Tibial nerve (tissue), 4 donors: ENCODE data around the gene MPP4. TPM values are rescaled to one million over a fixed set of nuclear protein-coding genes. Genes with fewer than 3 reads are reported as not detected.
"Not testable (repeated sequence)": the region's sequence is repeated elsewhere in the genome, so short reads cannot be mapped to it uniquely, and the experiment has no call there.

Experiments used
- DNase-seq, 2 donors: peaks; one replicate each; pipeline ENCODE4 v3.0.0-alpha.2; 2019; ENCODE audit warnings: low spot score in 2 of 2
- H3K27ac ChIP-seq, 4 donors: fragments of 200-600 bp; sonication (generic) in 3 of 4; one replicate each; pipeline ENCODE4 v1.5.1; 2017 to 2019; ENCODE audit warnings: mild to moderate bottlenecking in 1 of 4
- H3K27me3 ChIP-seq, 2 donors: fragments of 200-600 bp; sonication (generic) in 1 of 2; one replicate each; pipeline versions ENCODE4 v1.5.1 to v1.6.0; 2017 to 2019
- H3K36me3 ChIP-seq, 3 donors: fragments of 200-600 bp; sonication (generic); one replicate each; pipeline ENCODE4 v1.5.1; 2018 to 2019
- H3K4me1 ChIP-seq, 4 donors: fragments of 200-600 bp; sonication (generic) in 3 of 4; one replicate each; pipeline ENCODE4 v1.5.1; 2017 to 2019
- H3K4me3 ChIP-seq, 4 donors: fragments of 200-600 bp; sonication (generic) in 3 of 4; one replicate each; pipeline ENCODE4 v1.5.1; 2017 to 2019; ENCODE audit warnings: mild to moderate bottlenecking in 1 of 4, moderate library complexity in 1 of 4
- H3K9me3 ChIP-seq, 4 donors: fragments of 200-600 bp; sonication (generic) in 3 of 4; one replicate each; pipeline ENCODE4 v1.5.1; 2017 to 2019
- EP300 ChIP-seq, 2 donors: sonication (generic); formaldehyde crosslinking; IDR thresholded peaks; one replicate each; pipeline ENCODE4 v1.6.1; 2017; ENCODE audit warnings: antibody characterized with exemption in 2 of 2, mild to moderate bottlenecking in 1 of 2
- POLR2A ChIP-seq, 2 donors: fragments of 450-650 bp; IDR thresholded peaks; one replicate each; pipeline ENCODE4 v1.6.1; 2017; ENCODE audit warnings: antibody characterized with exemption in 2 of 2, mild to moderate bottlenecking in 2 of 2, moderate library complexity in 2 of 2
- WGBS, 2 donors: methylation state at CpG; one replicate each; pipeline ENCODE4 v1.1.5; 2018; 5-methylcytosine and 5-hydroxymethylcytosine counted together
- total RNA-seq, 4 donors: library from RNA; depleted of rRNA; stranded (reverse); fragments of >200 nt; gene quantifications; one replicate each; pipeline ENCODE4 v1.1.0, GENCODE V29; 2016
- TF ChIP-seq, protein P1 (sequence below), 5 experiments: fragments of 200-600 bp in 3 of 5; fragments of 450-650 bp in 2 of 5; sonication (generic) in 3 of 5; IDR thresholded peaks; one replicate each; pipeline ENCODE4 v1.5.1; 2016 to 2019; ENCODE audit warnings: antibody characterized with exemption in 5 of 5, mild to moderate bottlenecking in 3 of 5, moderate library complexity in 2 of 5

MPP4 gene
- total RNA-seq, 4 donors from 2014 or later = 0.22 to 0.60 TPM; not detected in 2

DNA sequence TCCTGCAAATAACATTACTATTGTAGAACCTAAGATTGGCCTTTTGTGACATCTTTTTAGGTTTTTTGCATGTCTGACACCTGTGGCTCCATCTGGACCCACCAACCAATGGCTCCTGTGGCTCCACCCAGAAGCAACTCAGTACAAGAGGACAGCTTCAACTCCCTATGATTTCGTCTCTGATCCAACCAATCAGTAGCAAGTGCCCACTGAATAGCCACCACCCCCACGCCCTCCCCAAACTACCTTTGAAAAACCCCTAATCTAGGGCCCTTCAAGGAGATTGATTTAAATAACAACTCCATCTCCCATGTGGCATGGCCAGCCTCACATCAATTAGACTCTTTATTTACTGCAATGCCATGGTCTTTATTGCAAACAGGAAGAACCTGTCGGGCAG is 23.6 kb downstream of the MPP4 start:
- no peaks in the 10 kb centered on the region for H3K36me3 ChIP-seq
- TF ChIP-seq EP300 (IDR thresholded peaks at IDR 0.05) = no peak
- TF ChIP-seq, protein P1, sequence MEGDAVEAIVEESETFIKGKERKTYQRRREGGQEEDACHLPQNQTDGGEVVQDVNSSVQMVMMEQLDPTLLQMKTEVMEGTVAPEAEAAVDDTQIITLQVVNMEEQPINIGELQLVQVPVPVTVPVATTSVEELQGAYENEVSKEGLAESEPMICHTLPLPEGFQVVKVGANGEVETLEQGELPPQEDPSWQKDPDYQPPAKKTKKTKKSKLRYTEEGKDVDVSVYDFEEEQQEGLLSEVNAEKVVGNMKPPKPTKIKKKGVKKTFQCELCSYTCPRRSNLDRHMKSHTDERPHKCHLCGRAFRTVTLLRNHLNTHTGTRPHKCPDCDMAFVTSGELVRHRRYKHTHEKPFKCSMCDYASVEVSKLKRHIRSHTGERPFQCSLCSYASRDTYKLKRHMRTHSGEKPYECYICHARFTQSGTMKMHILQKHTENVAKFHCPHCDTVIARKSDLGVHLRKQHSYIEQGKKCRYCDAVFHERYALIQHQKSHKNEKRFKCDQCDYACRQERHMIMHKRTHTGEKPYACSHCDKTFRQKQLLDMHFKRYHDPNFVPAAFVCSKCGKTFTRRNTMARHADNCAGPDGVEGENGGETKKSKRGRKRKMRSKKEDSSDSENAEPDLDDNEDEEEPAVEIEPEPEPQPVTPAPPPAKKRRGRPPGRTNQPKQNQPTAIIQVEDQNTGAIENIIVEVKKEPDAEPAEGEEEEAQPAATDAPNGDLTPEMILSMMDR (IDR thresholded peaks at IDR 0.05) = no peak
- TF ChIP-seq POLR2A (IDR thresholded peaks at IDR 0.05) = no peak
- H3K4me1 ChIP-seq = no peaks in the 10 kb centered on the region
- H3K4me3 ChIP-seq = no peak overlapping the region
- no peaks in the 10 kb centered on the region for H3K27me3 ChIP-seq
- H3K9me3 ChIP-seq = no peaks in the 10 kb centered on the region
- no peak for DNase-seq
- 74 to 79% methylated on average over 3 of the region's 3 CpGs for WGBS, 2 donors
- H3K27ac ChIP-seq = no peak overlapping the region

DNA sequence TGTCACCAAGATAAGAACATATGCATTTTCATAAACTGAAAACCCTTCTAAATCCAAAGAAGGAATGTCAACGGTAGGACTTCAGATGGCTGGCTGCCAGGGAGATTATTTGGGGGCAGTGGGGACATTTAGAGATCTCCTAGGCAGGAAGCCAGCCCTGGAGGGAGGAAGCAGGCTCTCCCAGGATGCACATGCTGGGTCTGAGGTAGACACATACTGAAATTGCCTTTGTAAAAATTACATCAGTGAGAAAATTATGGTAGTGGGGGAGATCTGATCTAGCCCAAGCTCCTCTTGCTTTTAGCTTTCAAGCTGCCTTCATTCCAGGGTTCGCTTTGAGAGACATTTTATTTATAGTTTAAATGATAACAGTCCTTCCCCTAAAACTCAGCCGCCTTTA is 24.1 kb downstream of the MPP4 start:
- Histone ChIP-seq H3K4me1 (no peaks in the 10 kb centered on the region), H3K27ac (no peak overlapping the region), H3K9me3 (no peaks in the 10 kb centered on the region), H3K4me3 (no peak overlapping the region), H3K27me3 (no peaks in the 10 kb centered on the region), H3K36me3 (no peaks in the 10 kb centered on the region)
- no peak for TF ChIP-seq POLR2A (IDR thresholded peaks at IDR 0.05)
- no peak for TF ChIP-seq EP300 (IDR thresholded peaks at IDR 0.05)
- TF ChIP-seq, protein P1 (IDR thresholded peaks at IDR 0.05) = no peak
- WGBS, 2 donors = 67 to 74% methylated on average over 3 of the region's 3 CpGs
- DNase-seq = no peak

DNA sequence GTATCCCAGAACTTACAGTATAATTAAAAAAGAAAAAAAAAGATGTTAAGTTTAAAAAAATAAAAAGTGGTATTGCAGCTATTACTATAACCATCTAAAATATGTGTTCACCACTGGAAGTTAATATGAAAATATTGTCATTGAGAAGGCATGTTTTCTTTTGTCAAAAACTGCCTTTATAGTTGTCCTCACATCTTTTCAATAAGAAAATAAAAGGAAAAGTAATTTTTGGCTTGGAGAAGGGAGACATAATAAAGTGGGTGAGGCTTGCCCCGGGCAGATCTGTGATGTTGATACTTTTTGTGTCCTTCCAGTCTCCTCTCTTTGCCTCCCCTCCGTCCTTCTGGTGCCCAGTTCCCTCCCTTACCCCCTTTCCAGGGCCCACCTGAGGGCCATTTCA is 24.9 kb downstream of the MPP4 start:
- TF ChIP-seq, protein P1 (IDR thresholded peaks at IDR 0.05) = no peak
- no peak for TF ChIP-seq EP300 (IDR thresholded peaks at IDR 0.05)
- no peak for TF ChIP-seq POLR2A (IDR thresholded peaks at IDR 0.05)
- 72 to 75% methylated on average over 2 of the region's 2 CpGs for WGBS, 2 donors
- no peaks in the 10 kb centered on the region for H3K27me3 ChIP-seq
- no peaks in the 10 kb centered on the region for H3K9me3 ChIP-seq
- H3K4me1 ChIP-seq = no peaks in the 10 kb centered on the region
- no peak overlapping the region for H3K4me3 ChIP-seq
- H3K36me3 ChIP-seq = no peaks in the 10 kb centered on the region
- no peak for DNase-seq
- H3K27ac ChIP-seq = no peak overlapping the region

DNA sequence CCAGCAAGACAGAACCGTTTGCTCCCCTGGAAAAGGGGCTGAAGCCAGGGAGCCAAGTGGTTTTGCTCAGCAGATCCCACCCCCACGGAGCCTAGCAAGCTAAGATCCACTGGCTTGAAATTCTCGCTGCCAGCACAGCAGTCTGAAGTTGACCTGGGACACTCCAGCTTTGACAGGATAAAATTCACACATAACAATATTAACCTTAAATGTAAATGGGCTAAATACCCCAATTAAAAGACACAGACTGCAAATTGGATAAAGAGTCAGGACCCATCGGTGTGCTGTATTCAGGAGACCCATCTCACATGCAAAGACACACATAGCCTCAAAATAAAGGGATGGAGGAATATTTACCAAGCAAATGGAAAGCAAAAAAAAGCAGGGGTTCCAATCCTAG is 27.2 kb downstream of the MPP4 start:
- H3K27ac ChIP-seq, H3K27me3 ChIP-seq, H3K9me3 ChIP-seq, H3K4me3 ChIP-seq, H3K4me1 ChIP-seq, DNase-seq, H3K36me3 ChIP-seq: not testable (repeated sequence)
- WGBS, 2 donors = 59 to 70% methylated on average over 4 of the region's 4 CpGs

DNA sequence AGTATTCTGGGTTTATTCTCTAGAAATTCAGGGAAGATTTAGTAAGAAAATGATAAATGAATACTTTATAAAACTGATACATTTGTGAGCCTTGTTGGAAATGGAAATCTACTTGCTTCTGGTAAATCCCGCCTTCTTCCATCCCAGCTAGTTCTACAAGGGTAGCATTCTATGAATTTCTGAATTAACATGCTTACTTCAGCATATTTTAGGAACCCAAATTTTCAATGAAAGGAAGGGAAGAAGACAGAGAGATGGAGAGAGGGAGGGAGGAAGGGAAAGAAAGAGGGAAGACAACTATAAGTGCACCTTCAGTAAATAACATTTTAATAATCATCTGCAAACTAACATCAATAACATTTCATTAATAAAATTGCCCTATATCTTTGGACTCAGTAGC is 28.6 kb downstream of the MPP4 start:
- Histone ChIP-seq H3K4me3 (no peak overlapping the region), H3K9me3 (no peaks in the 10 kb centered on the region), H3K4me1 (no peaks in the 10 kb centered on the region), H3K27me3 (no peaks in the 10 kb centered on the region), H3K27ac (no peak overlapping the region), H3K36me3 (no peaks in the 10 kb centered on the region)
- WGBS, 2 donors = 90% methylated on average over 1 of the region's 1 CpG
- TF ChIP-seq, protein P1 (IDR thresholded peaks at IDR 0.05) = no peak
- DNase-seq = no peak

DNA sequence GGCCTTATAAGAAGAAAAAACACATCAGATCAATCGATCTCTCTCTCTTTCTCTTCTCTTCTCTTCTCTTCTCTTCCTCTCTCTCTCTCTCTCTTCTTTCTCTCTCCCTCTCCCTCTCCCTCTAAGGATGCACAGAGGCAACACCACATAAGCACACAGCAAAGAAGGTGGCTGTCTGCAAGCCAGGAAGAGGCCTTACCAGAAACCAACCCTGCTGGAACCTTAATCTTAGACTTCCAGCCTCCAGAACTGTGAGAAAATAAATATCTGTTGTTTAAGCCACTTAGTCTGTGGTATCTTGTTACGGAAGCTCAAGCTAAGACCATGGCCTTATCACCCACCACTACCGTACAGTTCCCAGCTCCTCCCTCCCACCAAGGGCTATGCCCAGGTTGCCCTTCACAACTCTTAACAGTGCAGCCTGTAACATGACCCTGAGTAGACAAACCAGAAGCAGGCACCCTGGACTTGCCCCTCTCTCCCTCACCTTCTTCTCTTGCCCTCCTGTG is 30.0 kb downstream of the MPP4 start:
- TF ChIP-seq POLR2A (IDR thresholded peaks at IDR 0.05) (no peak), EP300 (IDR thresholded peaks at IDR 0.05) (no peak)
- TF ChIP-seq, protein P1 (IDR thresholded peaks at IDR 0.05) = no peak
- Histone ChIP-seq H3K27ac (no peak overlapping the region), H3K36me3 (no peaks in the 10 kb centered on the region), H3K4me1 (no peaks in the 10 kb centered on the region), H3K4me3 (no peak overlapping the region), H3K27me3 (no peaks in the 10 kb centered on the region), H3K9me3 (no peaks in the 10 kb centered on the region)
- 76 to 93% methylated on average over 3 of the region's 3 CpGs for WGBS, 2 donors
- DNase-seq = no peak
